HG03175 (cell line): ENCODE results near the gene LAMC2.
"Not testable (repeated sequence)": the region's sequence is repeated elsewhere in the genome, so short reads cannot be mapped to it uniquely, and the experiment has no call there.

Experiments
- ATAC-seq: cut with Tn5 transposase; IDR thresholded peaks from one replicate; pipeline ENCODE4 v1.9.1; 2021; ENCODE audit warnings: mild to moderate bottlenecking, moderate library complexity; ENCODE audit not compliant: unreplicated experiment

LAMC2 gene

DNA sequence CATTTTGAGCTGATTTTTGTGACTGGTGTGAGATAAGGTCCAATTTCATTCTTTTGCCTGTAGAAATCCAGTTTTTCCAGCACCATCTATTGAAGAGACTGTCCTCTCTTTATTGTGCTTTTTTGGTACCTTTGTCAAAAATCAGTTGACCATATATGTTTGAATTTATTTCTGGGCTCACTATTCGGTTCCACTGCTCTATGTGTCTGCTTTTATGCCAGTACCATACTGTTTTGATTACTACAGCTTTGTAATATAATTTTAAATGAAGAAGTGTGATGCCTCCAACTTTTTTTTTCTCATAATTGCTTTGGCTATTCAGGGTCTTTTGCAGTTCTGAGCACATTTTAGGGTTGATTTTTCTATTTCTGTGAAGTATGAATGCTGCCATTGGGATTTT, 69.0 kb downstream of the LAMC2 start:
- no peak for ATAC-seq

DNA sequence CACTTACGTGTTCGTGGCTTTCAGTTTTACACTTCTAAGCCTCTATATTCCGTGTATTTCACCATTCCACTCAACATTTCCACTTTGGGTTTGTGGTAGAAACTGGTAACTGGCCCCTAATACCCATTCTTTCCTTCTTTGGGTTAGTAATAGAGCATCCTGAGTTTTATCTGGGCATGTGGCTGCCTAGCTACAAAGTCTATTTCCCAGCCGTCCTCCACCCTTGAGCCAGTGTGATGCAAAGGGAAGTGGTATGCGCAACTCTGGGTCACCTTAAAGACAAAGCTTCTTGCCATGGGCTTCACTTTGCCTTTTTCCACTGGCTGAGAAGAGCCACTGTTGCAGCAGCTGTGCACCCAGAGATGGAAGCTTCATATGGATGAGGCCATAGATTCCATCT, 73.9 kb downstream of the LAMC2 start:
- ATAC-seq, result no peak

DNA sequence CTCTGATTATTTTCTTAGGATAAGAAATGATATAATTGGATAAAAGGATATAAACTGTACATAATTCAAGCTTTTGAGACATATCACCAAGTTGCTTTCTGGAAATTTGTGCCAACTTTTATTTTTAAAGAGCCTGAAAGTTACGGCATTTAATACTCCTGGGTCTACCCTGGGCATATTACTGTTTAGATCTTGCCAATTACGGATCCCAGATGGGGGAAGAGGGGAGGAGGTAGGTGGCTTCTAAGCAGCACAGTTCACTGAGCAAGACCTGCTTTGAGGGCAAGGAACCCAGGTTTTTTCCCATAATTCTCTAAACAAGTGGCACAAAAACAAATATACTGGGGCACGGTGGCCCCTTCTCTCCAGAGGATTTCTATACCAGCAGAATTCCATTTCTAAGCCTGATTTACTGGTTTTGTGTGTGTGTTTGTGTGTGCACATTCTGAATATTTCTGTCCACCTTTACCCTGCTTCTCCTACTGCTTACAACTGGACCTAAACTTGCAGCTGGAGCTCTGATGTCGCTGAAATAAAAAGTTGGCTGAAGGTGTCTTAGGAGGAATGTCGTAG, 76.7 kb downstream of the LAMC2 start:
- ATAC-seq, result no peak

DNA sequence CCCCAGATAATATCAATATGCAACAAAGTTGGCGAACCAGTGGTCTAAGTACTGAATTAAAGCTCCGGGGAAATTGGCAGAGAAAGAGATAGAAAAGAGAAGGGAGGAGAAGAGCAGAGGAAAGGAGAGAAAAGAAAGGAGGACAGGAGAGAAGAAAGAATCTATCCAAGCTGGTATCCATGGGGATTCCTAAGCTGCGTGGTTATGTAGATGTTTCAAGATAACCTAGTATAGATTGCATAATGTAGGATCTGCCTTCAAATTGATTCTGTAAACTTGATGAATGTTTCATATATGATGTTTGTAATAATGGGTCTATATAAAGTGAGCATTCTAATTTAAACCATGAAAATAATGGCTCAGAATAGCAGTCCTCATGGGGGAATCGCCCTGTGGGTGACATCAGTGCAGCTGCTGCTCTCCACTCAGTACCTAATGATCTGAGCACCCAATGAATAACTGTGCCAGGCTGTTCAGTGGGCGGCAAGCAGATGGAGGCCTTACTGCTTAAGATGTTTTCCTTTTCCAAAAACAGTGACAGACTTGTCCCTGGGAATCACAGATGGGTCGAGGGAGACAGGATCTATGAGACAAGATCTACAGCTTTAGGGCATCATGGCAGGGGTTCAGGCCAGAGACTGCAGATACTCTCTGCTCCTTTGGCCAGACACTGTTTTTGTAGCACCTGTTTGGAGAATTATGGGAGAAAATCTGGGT, 78.0 kb downstream of the LAMC2 start:
- no peak for ATAC-seq

DNA sequence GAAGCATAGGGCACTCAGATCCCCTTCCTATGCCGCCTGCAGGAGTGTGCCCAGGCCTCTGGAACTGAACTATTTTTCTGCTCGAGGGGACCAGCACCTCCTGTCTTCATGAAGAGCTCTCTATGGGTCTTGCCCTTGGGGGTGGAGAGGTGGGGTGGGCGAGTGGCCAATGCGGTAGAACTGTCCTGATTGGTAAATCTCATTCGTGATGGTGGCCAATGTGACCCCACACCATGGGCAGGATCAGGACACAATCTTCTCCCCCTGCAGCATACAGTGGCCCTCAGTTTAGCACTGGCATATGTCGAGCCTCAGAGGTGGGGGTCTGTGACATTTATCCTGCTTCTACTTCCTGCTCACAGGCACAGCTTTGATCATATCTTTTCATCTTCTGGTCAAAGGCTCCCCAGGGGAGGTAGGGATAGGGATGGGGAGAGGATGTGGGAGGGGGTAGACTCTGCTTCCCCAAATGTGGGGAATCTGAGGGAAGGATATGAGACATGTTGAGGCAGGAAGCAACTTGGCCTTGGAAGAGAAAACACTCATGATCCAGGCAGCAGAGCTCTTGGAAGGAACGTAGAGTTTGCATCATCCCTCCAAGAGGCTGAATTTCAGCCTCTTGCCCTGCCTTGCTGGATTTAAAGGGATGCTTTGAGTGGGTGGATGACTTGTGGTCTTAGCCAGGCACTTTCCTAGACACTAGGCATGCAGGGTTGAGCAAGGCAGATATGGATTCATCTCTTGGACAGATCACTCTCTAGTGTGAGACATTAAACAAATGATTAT, 81.8 kb downstream of the LAMC2 start:
- no peak for ATAC-seq

DNA sequence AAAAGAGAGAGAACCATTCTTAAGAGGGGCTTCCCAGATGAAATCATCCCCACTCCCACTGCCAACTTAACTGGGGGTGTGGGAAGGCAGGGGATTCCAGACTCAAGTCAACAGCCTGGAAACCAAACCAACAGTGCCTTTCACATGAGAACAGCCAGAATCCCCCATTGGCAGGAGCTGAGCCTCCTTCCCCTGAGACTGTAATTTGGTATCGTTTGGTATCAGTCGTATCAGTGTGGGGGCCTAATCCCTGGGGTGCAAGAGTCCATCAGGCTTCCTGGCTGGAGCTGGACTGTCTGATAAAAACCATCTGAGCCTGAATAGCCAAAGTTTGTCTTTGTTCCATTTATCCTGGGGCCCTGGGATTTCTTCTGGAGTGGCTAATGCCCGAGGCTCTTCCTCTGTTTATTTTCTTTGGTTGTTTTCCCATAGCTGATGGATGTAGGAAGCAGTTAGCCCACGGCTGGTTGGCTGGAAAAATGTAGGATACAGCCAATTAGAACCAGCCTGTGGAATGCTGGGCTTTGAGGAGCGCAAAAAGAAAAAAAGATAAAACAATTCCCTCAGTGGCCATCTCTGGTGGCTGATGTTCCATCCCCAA, 84.6 kb downstream of the LAMC2 start:
- ATAC-seq, result no peak

DNA sequence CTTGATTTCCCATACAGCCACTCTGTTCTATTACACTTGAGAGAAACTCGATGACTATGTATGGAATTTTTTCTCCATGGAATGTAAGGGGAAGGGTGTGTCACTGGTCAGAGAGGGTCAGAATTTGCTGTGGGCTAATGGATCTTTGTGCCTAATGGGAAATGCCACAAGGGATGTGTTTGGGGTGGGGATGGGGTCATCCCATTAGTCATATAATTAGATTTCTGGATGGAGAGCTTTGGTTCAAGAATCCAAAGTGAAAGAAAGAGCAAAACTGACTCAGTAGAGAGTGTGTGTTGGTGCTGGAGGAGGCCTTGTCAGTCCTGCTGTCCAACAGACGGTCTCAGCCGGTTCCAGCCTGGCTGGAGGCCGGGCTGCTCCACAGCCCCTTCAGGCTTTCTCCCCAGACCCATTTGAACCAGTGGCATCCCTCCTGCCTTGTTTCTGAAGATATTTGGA, 86.4 kb downstream of the LAMC2 start:
- no peak for ATAC-seq

DNA sequence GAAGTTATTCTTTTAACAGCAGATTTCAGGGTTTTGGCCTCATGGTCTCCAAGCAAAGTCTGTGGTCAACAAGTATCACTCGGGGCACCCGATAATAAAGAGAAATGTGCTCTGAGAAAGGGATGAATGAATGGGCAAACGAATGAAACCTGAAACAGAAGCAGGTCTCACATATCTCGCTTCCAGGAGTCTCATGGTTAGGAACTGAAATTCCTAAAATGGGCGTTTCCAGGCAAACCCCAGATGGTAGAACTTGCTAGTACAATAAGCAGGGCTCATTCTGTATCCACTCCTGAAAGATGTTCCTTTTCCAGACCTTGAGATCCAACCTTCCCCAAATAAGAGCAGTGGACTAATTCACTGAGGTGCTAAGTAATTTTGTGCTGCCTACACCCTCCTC, 87.2 kb downstream of the LAMC2 start:
- ATAC-seq, result no peak

DNA sequence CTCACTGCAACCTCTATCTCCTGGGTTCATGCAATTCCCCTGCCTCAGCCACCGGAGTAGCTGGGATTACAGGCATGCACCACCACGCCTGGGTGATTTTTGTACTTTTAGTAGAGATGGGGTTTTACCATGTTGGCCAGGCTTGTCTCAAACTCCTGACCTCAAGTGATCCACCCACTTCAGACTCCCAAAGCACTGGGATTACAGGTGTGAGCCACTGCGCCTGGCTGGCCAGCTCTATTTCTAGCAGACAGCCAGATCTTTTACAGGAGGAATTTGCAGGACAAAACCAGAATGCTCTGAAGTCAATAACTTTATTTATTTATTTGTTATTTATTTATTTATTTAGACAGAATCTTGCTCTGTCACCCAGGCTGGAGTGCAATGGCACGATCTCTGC, 87.9 kb downstream of the LAMC2 start:
- not testable (repeated sequence) for ATAC-seq

DNA sequence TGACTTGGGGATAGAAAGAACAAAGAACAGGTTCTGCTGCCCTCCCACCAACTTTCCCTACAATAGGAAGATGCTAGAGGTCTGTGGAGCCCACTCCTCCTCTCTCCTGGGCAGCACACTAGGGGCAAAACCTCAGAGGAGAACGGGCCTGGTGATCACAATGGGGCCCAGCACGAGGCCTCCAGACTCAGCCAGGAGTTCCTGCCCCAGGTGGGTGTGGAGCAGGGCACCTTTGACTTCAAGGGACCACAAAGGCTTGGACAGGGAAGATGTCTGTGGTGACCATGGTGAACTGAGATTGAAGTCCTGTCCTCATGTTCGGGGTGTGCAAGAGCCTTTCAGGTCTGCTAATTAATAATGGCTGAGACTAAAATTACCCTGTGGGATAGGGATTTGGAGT, 88.8 kb downstream of the LAMC2 start:
- ATAC-seq, result no peak

DNA sequence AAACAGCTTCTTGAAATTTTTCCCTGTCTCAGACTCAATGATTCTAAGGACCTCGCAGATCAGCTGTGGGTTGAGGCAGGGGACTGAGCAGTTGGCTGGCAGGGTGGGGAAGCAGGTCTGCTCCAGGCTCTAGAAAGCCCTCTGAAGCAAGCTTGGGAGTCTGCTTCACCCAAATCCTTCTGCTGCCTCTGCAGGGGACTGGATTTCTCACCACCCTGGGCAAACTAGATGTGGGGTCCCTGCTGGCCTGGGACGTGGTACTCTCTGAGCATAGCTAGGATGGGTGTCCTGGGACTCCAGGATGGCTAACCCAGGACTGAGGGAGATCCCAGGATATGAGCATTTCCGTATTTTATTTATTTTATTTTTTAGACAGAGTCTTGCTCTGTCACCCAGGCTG, 89.3 kb downstream of the LAMC2 start:
- no peak for ATAC-seq

DNA sequence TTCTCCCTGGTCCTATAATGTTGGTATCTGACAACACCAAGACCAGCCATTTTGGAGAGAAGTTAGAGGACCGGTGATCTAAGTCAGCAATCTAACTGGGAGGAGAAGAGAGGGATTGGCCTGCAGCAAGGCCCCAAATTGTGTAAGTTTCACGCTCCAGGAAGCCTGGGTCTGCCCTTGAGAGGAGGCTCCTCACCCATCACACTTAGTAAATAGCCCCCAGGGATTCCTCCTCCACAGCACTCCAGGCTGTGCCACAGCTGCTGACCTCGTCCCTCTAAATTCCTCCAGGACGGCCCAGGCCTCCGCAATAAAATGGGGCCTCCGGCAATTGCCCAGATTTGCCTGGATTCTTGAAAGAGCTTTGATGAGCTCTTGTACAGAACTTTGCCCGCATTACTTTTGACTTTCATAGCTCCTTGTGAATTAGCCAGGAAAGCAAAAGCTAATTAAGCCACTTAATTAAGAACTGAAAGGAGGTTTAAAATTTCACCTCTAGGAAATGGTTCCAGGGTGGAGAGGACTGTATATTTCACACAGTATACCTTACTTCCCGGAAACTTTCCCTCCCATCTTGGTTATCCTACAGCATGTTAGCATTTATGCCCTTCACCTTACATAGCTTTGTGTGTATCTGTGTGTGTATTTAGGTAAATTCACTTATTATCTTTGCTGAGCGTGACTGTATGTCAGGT, 90.5 kb downstream of the LAMC2 start:
- no peak for ATAC-seq

DNA sequence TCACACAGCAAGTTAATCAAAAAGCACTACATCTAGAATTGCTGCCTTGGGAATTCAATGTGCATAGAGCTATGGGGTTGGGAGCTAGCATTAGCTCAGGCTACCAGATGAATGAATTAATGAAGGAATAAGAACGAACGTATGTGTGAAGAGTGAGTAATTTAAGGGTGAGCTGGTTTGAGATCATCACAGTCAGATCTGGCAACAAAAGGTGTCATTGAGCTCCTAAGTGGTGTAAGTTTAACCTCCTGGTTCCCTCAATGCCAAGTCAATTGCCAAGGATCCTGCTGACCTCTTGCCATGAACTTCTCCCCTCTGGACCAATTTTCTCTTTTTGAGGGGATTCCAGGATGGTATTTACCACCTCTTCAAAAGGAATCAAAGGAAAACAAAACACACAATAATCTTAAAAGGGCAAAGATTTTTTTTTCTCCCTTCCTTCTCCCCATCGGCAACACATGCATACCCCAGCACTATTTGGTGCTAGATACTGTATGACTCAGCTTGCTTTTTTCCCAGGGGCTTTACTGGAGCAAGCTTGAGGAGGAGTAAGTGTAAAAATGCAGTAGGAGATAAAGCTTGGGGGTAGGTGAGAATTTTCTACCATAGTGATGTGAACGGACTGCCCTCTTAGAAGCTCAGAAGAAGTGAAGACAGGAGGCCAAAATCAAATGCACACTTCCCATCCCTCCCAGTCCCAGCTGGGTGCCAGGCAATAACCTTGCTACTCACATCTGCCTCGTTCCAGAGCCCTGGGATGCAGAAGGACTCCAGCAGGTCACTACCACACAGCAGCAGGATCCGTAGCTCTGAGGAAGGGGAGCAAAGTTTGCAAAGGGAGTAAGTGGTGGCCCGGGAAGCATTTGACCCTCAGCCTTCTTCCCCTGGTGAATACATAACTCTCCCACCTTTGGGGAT, 92.0 kb downstream of the LAMC2 start:
- ATAC-seq, result no peak

DNA sequence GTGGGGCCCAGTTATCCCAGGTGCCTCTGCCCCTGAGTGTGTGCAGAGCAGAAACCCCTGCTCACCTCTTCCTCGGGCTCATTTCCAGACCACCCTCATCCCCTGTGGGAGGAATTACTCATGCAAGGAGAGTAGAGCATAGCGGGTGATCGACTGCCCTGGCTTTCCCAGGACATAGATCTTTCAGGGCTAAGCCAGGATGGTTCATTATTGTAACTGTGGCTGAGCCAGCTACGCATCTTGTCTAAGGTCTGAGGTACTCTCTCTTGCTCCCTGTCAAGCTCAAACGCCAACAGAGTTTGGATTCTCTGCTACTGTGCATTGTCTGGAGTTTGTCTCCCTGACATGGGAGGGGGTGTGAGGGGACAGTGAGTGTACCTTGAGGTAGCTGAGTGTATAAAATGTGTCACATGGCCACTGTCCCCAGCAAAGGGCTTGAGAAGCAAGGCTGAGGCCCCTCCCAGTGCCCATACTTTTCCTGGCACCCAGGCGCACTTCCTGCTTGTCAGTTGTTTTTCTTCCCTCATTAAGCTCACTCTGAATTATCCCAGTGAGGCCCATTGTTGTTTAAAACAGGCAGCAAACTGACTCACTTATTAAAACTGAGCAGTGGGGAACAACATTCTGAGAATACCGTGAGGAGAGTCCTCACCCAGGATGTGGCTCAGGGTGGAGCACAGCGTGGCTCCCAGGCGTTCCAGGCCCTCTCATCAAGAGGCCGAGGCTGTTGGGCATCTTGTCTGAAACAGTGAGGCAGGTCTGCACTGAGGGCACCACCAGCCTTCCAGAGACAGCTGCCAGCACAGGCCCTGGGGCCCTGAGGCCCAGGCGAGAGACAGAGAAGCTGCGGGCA, 92.9 kb downstream of the LAMC2 start:
- no peak for ATAC-seq

DNA sequence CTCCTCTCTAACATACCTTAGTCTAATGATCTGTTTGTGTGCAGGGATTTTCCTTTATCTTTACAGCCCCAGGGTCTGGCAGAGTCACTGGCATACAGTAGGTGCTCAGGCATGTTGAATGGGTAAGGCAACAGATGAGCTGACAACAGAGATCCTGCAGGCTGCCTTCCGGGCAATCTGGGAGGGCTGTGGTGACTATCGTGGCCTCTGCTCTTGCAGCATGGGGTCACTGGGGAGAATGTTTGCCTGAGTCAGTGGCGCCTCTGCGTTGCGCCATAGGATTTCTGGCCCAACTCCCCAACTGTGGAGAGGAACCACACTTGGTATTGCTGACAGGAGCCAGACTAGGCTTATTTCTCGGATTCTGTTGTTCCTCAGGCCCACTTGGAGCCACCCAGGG, 93.8 kb downstream of the LAMC2 start:
- no peak for ATAC-seq

DNA sequence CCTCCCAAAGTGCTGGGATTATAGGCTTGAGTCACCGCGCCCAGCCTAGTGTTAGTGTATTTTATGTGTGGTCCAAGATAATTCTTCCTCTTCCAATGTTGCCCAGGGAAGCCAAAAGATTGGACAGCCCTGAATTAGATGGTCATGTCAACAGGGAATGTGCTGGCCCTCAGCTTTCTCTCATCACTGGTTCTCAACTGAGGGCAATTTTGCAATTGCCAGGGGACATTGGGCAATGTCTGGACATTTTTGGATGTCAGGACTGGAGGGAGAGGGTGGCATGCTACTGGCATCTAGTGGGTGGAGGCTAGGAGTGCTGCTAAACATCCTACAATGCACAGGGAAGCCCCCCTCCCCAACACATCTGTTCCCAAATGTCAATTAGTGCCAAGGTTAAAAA, 95.0 kb downstream of the LAMC2 start:
- ATAC-seq, result no peak

DNA sequence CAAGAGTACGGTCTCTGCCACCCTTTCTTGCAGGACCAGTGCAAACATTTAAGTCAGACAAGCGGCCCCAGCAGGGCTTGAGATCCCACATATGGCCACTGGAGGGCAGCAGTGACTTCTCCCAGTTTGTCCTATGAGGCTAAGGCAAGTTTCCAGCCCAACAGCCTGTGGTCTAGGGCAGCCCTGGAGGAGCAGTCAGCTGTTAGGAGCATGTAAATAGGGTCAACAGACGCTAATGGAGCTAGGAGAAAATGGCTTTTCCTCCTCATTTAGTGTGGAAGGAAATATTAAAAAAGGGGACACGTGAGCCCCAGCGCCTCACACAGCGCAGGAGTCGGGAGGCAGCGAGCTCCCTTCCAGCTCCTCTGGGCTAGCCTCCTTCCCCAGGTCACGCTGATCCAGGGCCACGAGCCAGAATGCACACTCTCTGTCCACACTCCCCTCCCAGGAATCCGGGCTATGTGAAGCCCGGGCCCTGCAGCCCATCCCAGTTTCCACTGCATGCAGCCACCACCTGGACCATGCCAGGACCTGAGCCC, 95.6 kb downstream of the LAMC2 start:
- no peak for ATAC-seq

DNA sequence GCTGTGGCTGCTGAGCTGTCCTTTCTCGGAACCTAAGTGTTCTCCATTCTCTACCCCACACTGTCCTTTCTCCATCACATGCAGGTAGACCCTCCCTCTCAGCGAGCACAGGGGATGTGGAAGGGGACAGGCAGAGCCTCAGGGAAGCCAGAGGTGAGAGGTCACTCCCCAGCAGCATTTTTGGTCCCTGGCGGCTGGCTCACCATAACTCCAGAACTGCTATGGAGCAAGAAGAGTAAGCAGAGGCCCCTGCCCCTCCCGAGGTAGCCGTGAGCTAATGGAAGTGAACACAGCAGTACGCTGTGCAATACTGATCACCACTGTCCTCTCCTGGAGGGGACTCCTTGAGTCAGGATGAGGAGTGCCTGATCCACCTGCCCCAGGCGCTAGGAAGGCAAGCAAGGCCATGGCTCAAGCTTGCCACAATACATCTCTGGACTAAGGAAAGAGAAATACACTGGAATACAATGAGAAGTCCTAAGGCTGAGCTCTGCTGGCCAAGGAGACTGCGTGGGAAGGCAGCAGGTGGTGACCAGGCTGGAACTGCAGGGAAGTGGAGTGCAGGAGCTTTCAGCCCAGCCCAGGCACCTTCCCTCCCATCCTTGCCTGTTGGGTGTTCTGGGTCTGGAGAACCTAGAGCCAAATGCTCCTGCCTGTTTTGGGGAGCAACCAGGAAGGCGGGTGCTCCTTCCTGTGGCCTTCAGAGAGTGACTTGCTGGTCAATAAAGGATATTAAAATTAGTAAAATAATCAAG, 96.2 kb downstream of the LAMC2 start:
- no peak for ATAC-seq
